Colon (tissue), 2 donors: ENCODE results near the gene ABCC4.

Experiments used
- FAIRE-seq: peaks from 2 replicates; lab custom pipeline; 2012; peaks lifted over from hg19 to GRCh38; lab: Jason Lieb, UNC
- donor health status: control.
- donor health status: control.

ABCC4 gene

GRCh38 chr13:95039415-95039814, 261.8 kb downstream of the ABCC4 start:
- FAIRE-seq: no peak

- no peak for FAIRE-seq
Measured at GRCh38 chr13:95038949-95039348, 262.3 kb downstream of the ABCC4 start.

- FAIRE-seq: no peak
Measured at GRCh38 chr13:95035311-95036109, 265.7 kb downstream of the ABCC4 start.

- no peak for FAIRE-seq
Measured at GRCh38 chr13:95033890-95034289, 267.4 kb downstream of the ABCC4 start.

GRCh38 chr13:95032121-95032520, 269.1 kb downstream of the ABCC4 start:
- no peak for FAIRE-seq

GRCh38 chr13:95030821-95031343, 270.4 kb downstream of the ABCC4 start:
- no peak for FAIRE-seq

- no peak for FAIRE-seq
Measured at GRCh38 chr13:95027638-95028037, 273.6 kb downstream of the ABCC4 start.

- FAIRE-seq: no peak
Measured at GRCh38 chr13:95025116-95025515, 276.1 kb downstream of the ABCC4 start.

- no peak for FAIRE-seq
Measured at GRCh38 chr13:95023405-95023804, 277.8 kb downstream of the ABCC4 start.

- no peak for FAIRE-seq
Measured at GRCh38 chr13:95020298-95020987, 280.8 kb downstream of the ABCC4 start.

- no peak for FAIRE-seq
Measured at GRCh38 chr13:95019886-95020285, 281.4 kb downstream of the ABCC4 start.

GRCh38 chr13:95007322-95007721, 293.9 kb downstream of the ABCC4 start:
- no peak for FAIRE-seq

- no peak for FAIRE-seq
Measured at GRCh38 chr13:95005300-95005699, 296.0 kb downstream of the ABCC4 start.

GRCh38 chr13:95003019-95003813, 298.0 kb downstream of the ABCC4 start:
- FAIRE-seq: no peak

GRCh38 chr13:95002126-95002525, 299.1 kb downstream of the ABCC4 start:
- FAIRE-seq: no peak

- FAIRE-seq: no peak
Measured at GRCh38 chr13:94999871-95000270, 301.4 kb downstream of the ABCC4 start.

GRCh38 chr13:94997126-94997525, 304.1 kb downstream of the ABCC4 start:
- no peak for FAIRE-seq

- no peak for FAIRE-seq
Measured at GRCh38 chr13:94996445-94996844, 304.8 kb downstream of the ABCC4 start.

GRCh38 chr13:94994506-94994905, 306.7 kb downstream of the ABCC4 start:
- FAIRE-seq: no peak

GRCh38 chr13:94993616-94994015, 307.6 kb downstream of the ABCC4 start:
- FAIRE-seq: no peak

- no peak for FAIRE-seq
Measured at GRCh38 chr13:94992036-94992960, 309.0 kb downstream of the ABCC4 start.
